Prostate gland (tissue), 2 donors: Measurements from ENCODE around the gene RORC.

Experiments used
- CTCF ChIP-seq, 4 experiments: fragments of 200-600 bp in 2 of 4; fragments of 450-650 bp in 2 of 4; sonication (generic) in 2 of 4; IDR thresholded peaks; 1 replicate in 3 of 4; 2 replicates in 1 of 4; pipeline ENCODE4 v1.5.1; 2016 to 2019; ENCODE audit warnings: antibody characterized with exemption in 4 of 4, mild to moderate bottlenecking in 2 of 4, moderate library complexity in 2 of 4
- POLR2A ChIP-seq: fragments of 450-650 bp; IDR thresholded peaks from one replicate; pipeline ENCODE4 v1.6.1; 2016; ENCODE audit warnings: antibody characterized with exemption, mild to moderate bottlenecking
- POLR2AphosphoS5 ChIP-seq: sonication (generic); formaldehyde crosslinking; IDR thresholded peaks from one replicate; pipeline ENCODE4 v1.6.1; 2017; ENCODE audit warnings: antibody characterized with exemption

GRCh38 chr1:151849871-151850270 lies 18.3 kb upstream of the RORC start:
- no peak for TF ChIP-seq CTCF (IDR thresholded peaks at IDR 0.05)
- no peak for TF ChIP-seq POLR2AphosphoS5
- no peak for TF ChIP-seq POLR2A
